GM18907 (cell line): ENCODE results near the gene ITPKA.

Experiments
- ATAC-seq: cut with Tn5 transposase; IDR thresholded peaks from one replicate; pipeline ENCODE4 v1.9.1; 2021; ENCODE audit warnings: mild to moderate bottlenecking, moderate library complexity; ENCODE audit not compliant: unreplicated experiment

Gene ITPKA

GRCh38 chr15:41507820-41508290 is 14.2 kb downstream of the ITPKA start:
- ATAC-seq = no peak

- no peak for ATAC-seq
Measured at GRCh38 chr15:41510728-41511127, 17.1 kb downstream of the ITPKA start.

- no peak for ATAC-seq
Measured at GRCh38 chr15:41511331-41511898, 17.7 kb downstream of the ITPKA start.

- no peak for ATAC-seq
Measured at GRCh38 chr15:41511899-41512369, 18.3 kb downstream of the ITPKA start.

- ATAC-seq = no peak
Measured at GRCh38 chr15:41512512-41512939, 18.9 kb downstream of the ITPKA start.

GRCh38 chr15:41512940-41513505 is 19.3 kb downstream of the ITPKA start:
- no peak for ATAC-seq

GRCh38 chr15:41513506-41514227 is 20.0 kb downstream of the ITPKA start, which contains the start of gene LTK:
LTK (minus strand) TSS chr15:41513827; CDS start chr15:41513709, 118 bp downstream.
- no peak for ATAC-seq

GRCh38 chr15:41517895-41518449 is 24.3 kb downstream of the ITPKA start:
- no peak for ATAC-seq

GRCh38 chr15:41520636-41521035 is 27.0 kb downstream of the ITPKA start:
- ATAC-seq = no peak

- ATAC-seq = no peak
Measured at GRCh38 chr15:41521614-41522013, 27.9 kb downstream of the ITPKA start.

- ATAC-seq = no peak
Measured at GRCh38 chr15:41523097-41523496, 29.4 kb downstream of the ITPKA start.

GRCh38 chr15:41530363-41530956 is 36.8 kb downstream of the ITPKA start:
- no peak for ATAC-seq

- ATAC-seq = no peak
Measured at GRCh38 chr15:41535544-41535943, 41.9 kb downstream of the ITPKA start.

- no peak for ATAC-seq
Measured at GRCh38 chr15:41536866-41537265, 43.2 kb downstream of the ITPKA start.

GRCh38 chr15:41543521-41543870 is 49.8 kb downstream of the ITPKA start:
- peak; percentile 17 for ATAC-seq

GRCh38 chr15:41544650-41545015 is 51.0 kb downstream of the ITPKA start:
- no peak for ATAC-seq

GRCh38 chr15:41545218-41545617 is 51.5 kb downstream of the ITPKA start:
- ATAC-seq = no peak

- no peak for ATAC-seq
Measured at GRCh38 chr15:41546851-41547786, 53.4 kb downstream of the ITPKA start.

- no peak for ATAC-seq
Measured at GRCh38 chr15:41550066-41550775, 56.5 kb downstream of the ITPKA start.
